AG09319 (cell line): Measurements from ENCODE around the gene KRT74.

Experiments used
- DNase-seq: peaks from one replicate; pipeline ENCODE4 v3.0.0-alpha.2; 2010; ENCODE audit warnings: low read depth; ENCODE audit errors: extremely low read depth
- TF ChIP-seq, protein P1 (sequence below): IDR thresholded peaks from 2 replicates; pipeline ENCODE4 v1.5.1; 2011; ENCODE audit warnings: low read depth, mild to moderate bottlenecking, inconsistent platforms, low read length, moderate library complexity

Gene KRT74

GRCh38 chr12:52615208-52615868 is 41.7 kb upstream of the KRT74 start:
- DNase-seq: no peak

GRCh38 chr12:52614381-52615207 is 41.0 kb upstream of the KRT74 start:
- no peak for DNase-seq
- TF ChIP-seq, protein P1, sequence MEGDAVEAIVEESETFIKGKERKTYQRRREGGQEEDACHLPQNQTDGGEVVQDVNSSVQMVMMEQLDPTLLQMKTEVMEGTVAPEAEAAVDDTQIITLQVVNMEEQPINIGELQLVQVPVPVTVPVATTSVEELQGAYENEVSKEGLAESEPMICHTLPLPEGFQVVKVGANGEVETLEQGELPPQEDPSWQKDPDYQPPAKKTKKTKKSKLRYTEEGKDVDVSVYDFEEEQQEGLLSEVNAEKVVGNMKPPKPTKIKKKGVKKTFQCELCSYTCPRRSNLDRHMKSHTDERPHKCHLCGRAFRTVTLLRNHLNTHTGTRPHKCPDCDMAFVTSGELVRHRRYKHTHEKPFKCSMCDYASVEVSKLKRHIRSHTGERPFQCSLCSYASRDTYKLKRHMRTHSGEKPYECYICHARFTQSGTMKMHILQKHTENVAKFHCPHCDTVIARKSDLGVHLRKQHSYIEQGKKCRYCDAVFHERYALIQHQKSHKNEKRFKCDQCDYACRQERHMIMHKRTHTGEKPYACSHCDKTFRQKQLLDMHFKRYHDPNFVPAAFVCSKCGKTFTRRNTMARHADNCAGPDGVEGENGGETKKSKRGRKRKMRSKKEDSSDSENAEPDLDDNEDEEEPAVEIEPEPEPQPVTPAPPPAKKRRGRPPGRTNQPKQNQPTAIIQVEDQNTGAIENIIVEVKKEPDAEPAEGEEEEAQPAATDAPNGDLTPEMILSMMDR: no peak

More at GRCh38 chr12:52615208-52615868, 41.7 kb upstream of the KRT74 start:
- TF ChIP-seq, protein P1: no peak

- TF ChIP-seq, protein P1: no peak
- no peak for DNase-seq
These were observed 39.9 kb upstream of the KRT74 start for GRCh38 chr12:52613384-52614030.

- DNase-seq: no peak
- TF ChIP-seq, protein P1: no peak
These were observed 39.1 kb upstream of the KRT74 start for GRCh38 chr12:52612431-52613383.

DNA sequence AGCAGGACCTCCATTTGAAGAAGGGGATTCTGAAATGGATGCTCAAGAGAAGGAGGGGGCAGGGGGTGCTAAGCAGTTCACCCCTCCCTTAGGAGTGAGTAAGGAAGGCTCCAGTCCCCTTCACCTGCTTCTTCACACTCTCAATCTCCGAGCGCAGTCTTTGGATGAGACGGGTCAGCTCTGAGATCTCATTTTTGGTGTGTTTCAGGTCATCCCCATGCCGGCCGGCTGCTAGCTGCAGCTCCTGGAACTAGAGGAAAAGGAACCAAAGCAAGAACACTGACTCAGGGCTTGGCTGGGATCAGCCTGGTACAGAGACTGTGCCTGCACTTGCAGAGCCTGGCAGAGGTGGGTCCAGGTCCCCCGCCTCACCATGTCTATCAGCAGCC is 37.4 kb upstream of the KRT74 start:
- TF ChIP-seq, protein P1: no peak
- DNase-seq: no peak

- TF ChIP-seq, protein P1: no peak
- no peak for DNase-seq
These were observed 35.4 kb upstream of the KRT74 start for GRCh38 chr12:52608826-52609630.
